Activated T-helper 1 cell treated with Interleukin-2 at 50 U/mL for 16 hours (primary cell): ENCODE data around the gene NRXN2.

Experiments used
- DNase-seq: peaks from one replicate; pipeline ENCODE4 v3.0.0-alpha.2; 2020; ENCODE audit warnings: low read depth

The NRXN2 gene

GRCh38 chr11:64759131-64759721, 36.2 kb upstream of the NRXN2 start:
- no peak for DNase-seq

- no peak for DNase-seq
These were observed 35.5 kb upstream of the NRXN2 start for GRCh38 chr11:64758330-64759079.

DNA sequence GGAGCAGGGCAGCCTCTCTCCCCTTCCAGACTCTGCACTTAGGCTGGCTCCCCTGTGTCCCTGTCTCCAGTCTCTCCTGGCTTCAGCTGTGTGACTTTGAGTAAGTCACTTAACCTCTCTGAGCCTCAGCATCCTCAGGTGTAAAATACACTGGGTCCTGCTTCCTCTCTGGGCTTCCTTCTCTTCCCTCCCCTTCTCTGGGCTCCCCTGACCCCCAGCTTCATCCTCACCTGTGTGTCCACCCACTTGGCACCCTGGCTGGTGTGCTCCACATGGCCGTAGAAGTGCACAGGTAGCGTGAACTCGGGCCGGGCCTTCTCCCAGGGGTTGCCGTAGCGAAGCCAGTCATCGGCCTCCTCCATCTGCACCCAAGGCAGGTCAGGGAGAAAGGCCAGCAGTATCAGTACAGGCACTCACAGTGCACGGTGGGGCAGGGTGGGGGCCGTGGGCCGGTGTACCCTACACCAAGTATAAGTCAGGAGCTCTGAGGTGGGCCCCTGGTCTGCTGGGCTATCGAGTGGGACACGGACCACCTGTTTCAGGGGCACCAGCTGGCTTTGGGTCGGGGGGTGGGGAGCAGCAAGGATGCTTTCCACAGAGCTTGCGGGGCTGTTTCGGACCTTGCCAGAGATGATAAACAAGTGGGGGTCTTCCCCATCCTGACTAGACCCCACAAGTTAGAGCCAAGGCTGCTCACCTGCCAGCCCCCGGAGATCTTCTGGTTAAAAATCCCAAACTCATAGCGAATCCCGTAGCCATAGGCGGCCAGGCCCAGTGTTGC, 34.7 kb upstream of the NRXN2 start:
- DNase-seq: no peak

DNA sequence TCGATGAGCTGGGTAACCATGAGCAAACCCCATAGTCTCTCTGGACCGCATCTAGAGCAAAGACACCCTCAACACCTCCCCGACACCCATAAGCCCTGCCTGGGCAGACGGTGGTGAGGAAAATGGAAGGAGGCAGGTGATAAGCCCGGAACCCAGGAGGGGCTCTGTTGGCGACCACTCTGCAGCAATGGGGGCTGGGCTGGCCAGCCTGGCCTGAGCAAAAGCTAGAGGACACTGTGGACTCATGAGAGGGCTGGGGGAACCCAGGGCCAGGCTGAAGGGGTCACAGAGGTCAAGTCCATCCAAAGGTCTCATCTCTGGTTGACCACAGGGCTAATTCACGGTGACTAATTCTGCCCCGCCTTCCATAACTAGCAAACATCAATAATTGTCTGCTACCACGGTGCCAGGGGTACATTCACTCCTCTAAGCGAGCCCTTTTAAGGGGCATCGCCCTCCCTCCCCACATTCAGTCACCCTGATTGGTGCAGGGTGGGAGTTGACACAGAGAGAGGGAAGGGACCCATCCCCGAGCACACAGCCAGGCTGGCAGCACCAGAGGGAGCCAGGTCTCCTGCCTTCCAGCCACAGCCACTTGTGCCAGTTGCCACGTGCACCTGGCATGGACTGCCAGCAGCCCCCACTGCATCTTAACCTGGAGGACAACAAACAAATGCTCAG, 32.8 kb upstream of the NRXN2 start:
- DNase-seq: no peak

DNA sequence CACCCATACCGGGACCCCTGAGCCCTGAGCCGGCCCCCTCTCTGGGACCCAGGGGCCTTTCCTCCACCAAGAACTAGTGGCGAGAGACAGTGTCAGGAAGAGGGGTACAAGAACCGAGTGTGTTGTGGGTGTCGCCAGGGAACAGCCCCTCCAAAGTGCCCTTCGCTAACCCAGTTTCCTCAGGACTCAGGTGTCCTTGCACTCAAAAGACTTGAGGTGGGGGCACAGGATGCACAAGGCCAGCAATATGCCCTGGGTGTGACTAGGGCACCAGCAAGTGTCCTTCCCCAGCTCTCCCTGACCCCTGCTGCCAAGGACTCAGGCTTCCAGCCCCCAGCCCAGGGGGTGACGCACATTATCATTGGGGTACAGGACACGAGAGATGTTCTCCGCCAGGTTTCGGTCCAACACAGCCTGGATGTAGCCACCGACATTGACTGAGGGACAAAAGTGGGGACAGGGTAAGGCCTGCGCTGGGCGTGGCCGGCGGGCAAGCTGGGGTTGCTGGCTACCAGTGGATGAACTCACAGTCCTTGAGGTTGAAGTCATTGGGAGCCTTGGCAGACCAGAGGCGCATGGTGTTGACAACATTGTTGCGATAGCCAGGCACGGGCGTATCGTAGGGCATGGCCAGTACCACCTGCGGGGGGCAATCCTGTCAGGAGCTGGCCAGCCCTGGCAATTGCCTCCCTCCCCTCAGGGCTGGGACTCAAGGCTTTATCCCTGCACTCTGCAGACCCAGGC, 32.1 kb upstream of the NRXN2 start:
- no peak for DNase-seq

- no peak for DNase-seq
These were observed 31.3 kb upstream of the NRXN2 start for GRCh38 chr11:64754124-64754918.

DNA sequence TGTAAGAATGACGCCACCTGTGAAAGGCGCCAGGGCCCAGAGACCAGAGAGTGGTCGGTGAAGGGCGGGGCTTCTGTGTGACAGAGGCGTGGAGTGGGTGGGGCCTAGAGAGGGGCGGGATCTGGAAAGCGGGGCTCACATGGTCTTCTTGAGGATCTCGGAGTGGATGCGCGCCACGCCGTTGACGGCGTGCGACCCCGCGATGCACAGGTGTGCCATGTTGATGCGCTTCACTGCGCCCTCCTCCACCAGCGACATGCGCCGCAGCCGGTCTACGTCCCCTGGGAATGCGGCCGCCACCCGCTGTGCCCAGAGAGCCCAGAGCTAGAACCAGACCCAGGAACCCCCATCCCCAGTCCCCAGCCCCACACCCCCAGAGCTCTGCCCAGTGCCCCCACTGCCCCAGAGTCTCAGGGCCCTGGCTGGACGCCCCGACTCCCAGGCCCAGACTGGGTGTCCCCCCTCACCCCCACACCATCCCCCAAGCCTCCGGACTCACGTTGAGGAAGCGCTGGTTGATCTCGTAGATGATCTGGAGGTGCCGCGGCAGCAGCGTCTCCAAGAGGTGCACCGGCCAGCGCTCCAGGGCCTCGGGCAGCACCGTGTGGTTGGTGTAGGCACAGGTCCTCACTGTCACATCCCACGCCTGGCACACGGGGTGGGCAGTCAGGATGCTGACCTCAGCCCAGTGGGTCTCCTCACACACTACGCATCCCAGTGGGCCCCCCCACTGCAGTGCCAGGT, 30.6 kb upstream of the NRXN2 start:
- no peak for DNase-seq

- no peak for DNase-seq
These were observed 30.0 kb upstream of the NRXN2 start for GRCh38 chr11:64753019-64753379.

GRCh38 chr11:64752175-64752970, 29.4 kb upstream of the NRXN2 start:
- no peak for DNase-seq

- no peak for DNase-seq
These were observed 28.6 kb upstream of the NRXN2 start for GRCh38 chr11:64751580-64751979.

GRCh38 chr11:64751136-64751535, 28.1 kb upstream of the NRXN2 start:
- DNase-seq: no peak

DNA sequence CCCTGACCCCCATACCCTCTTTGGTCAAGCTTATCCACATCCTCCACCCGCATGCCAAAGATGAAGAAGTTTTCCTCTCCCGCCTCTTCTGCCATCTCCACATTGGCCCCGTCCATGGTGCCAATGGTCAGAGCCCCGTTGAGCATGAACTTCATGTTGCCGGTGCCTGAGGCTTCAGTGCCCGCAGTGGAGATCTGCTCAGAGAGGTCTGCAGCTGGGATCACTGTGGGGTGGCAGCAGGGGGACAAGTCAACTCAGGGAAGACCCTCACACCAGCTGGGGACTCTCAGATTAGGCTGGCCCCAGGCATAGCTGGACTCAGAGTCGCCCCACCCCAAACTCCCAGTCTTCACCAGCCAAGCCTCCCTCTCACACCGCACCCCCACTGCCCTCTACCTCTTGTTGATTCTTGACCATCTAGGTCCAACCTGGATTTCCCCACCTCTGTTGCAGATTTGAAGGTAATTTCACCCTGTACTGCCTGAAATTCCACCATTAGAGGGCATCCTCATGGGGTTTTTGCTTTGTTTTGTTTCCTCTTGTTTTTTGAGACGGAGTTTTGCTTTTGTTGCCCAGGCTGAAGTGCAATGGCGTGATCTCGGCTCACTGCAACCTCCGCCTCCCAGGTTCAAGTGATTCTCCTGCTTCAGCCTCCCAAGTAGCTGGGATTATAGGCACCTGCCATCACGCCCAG, 27.5 kb upstream of the NRXN2 start:
- DNase-seq: no peak

GRCh38 chr11:64747961-64748665, 25.1 kb upstream of the NRXN2 start:
- DNase-seq: no peak

DNA sequence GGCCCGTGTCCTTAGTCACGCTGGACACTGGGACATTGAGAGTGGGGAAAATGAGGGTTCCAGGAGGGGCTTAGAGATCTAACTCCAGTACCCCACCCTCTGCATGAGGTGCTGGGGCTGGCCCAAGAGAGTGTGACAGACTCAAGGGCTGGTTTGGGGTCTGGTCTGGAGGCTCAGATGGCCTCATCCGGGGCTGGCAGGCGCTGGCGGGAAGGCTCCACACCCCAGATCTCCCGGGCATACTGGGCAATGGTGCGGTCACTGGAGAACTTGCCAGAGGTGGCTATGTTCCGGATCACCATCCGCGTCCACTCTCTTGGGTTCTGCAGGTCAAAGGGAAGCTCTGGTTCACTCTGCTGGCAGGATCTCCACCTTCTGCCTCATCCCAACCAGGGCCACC, 23.5 kb upstream of the NRXN2 start:
- DNase-seq: no peak

- DNase-seq: peak; percentile 73
These were observed 22.7 kb upstream of the NRXN2 start for GRCh38 chr11:64745521-64746328.

DNA sequence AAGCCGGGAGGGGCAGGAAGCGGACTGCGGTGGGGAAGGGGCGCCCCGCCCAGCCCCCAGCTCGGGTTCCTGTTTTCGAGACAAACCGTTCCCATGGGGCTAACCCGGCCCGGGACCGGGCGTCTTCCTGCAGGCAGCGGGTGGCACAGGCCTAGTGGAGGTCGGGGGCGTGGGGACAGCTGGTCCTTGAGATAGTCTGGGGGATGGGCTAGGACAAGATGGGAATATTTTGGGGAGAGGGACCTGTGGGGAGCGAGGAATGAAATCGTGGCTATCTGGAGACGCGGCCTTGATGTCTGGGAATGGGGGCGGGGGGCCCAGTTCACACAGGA, 22.2 kb upstream of the NRXN2 start:
- peak; percentile 91 for DNase-seq

- DNase-seq: peak; percentile 44
These were observed 21.7 kb upstream of the NRXN2 start for GRCh38 chr11:64744544-64745188.
